Activated CD8-positive, alpha-beta memory T cell treated with anti-CD3 and anti-CD28 coated beads for 48 hours (primary cell): ENCODE results near the gene DDR2.

Experiments used
- DNase-seq, 3 experiments: peaks; one replicate each; pipeline ENCODE4 v3.0.0-alpha.2; 2020; ENCODE audit warnings: low read depth in 2 of 3, low spot score in 2 of 3

Gene DDR2

DNA sequence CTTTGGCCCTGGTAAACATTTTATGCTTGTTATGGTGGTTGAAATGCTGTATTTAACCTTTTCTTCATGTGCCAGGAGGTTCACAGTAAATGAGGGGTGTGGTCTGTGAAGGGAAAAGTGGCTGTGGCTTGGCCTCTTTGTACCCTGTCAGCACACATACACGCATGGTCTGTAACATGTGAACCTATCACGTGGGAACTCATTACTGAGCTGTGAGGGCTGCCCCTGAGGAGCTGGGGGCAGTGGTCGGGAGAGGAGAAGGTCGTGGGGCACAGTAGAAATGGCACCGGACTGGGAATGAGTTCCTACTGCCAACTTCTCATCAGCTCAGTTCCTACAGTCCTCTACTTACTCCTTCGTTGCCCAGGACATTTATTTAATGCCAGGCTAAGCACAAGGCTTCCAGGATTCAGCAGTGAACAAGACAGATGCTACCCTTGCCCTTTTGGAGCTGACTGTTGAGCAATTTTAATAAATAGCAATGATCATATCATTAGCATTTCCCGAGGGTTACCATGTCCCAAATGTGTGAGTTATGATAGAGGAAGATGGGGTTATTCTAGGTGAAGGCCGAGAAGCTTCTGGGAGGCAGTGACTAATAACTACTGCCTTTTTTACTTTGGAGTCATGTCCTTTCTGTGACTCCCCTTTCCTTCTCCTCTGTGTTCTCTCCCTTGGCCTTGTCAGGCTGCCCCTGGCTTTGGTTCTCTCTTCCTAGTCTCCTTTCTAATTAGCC, 38.8 kb downstream of the DDR2 start:
- no peak for DNase-seq

DNA sequence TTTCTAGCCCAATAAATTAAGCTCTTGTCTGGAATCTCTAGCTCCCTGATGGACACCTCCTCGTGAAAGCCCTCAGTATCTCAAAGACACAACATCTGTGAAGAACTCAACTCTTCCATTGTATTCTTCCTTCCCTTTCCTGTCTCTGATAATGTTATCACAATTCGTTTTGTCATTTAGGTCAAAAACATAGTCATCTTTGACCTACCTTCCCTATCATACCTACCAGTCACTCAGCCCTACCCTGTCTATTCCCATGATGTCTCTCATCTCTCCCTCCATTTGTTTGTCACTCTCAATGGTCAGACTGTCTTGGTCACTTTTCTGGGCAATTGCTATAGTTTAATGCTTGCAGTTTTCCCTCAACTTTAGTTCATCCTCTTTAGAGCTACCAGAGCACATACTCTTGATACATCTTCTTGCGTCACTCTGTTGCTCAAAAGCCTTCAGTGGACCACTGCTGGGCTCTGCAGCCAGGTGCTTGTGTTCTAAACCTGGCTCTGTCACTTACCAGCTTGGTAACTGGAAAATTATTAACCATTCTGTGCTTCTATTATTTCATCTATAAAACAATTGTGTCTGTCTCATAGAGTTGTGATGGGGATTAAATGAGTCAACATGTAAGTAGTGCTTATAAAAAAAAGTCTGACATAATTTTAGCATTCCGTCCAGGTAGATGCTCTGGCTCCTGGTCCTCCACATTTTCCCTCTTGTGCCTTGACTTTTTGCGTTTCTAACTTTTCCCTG, 39.6 kb downstream of the DDR2 start:
- no peak for DNase-seq

DNA sequence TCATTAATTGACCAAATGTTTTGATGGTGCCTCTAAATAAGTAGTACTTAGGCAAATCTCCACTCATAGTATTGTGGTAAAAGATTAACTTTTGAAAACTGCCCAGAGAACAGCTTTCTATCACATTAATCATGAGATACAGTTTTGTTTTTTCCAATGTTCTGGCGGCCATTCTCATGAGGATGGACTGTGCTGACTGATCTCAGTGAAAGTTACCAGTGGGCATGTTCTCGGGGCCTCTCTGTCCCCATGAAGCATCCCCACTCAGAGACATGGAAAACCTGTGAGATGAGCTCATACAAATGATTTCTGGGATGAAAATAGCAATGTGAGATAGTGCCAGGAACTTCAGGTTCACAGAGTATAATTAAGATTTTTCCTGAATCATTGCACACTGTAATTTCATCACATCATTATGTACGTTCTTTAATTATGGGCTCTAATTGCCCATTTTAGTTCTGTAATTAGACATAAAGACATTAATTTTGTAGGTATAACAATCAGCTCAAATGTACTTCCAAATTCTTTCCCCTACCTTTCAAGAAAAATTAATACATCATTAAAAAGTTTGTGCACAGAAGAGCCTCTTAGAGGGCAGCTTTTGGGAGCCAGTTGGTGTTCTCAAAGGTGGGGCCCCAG, 40.5 kb downstream of the DDR2 start:
- DNase-seq = no peak

DNA sequence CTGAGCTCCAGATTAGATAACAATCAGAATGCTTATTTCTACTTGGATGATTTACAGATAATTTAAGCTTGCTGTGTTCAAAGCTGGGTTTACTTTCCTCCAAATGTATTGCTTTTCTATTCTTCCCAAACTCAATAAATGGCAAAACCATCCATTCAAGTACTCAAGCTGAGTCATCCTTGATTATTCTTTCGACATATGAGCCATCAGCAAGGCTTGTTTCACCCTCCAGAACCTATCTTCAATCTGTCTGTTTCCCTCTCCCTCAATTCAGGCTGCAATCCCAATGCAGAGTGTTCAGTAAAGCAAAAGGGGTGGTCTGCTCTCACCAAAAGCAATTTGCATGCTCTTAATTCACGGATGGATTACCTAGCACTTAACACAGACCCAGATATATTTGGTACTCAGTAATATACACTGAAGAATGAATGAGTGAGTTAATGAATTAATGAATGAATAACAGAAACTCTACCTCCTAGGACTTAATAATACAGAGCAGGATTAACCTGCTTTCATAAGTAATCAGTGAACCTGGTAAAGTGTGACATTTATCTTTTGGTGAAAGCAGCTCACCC, 41.9 kb downstream of the DDR2 start:
- DNase-seq = no peak

DNA sequence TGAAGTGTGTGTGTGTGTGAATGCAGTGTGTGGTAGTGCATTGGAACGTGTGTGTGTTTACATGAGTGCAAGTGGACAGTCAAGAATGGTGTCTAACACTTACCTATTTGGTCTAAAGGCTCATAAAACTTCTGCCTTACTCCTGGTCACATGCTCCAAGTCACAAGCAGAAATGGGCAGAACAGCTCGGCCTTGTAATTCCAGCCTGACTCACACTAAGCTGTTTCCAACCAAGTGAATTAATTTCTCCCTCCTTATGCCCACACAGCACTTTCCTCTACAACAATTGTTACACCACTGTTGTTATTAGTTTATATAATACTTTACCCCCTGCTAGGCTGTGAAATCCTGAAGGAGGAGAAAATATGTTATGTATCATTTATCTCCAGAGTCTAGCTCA, 43.8 kb downstream of the DDR2 start:
- no peak for DNase-seq

DNA sequence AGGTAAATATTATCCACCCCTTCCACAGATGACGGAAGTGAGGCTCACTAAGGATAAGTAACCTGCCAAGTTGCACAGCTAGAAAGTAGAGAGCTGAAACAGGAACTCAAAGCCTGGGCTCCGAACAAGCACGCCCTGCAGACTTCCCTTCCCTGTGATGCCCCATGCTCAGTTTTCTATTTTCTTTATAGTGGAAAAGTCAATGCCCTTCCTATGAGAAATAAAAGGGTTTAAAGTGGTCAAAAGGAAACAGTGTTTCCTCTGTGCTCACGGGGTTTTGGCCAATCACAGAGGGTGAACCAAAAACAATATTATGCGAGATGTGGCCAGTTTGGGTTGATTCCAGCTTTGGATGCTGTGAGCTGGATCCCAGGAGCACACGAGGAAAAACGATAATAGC, 44.5 kb downstream of the DDR2 start:
- DNase-seq = no peak

DNA sequence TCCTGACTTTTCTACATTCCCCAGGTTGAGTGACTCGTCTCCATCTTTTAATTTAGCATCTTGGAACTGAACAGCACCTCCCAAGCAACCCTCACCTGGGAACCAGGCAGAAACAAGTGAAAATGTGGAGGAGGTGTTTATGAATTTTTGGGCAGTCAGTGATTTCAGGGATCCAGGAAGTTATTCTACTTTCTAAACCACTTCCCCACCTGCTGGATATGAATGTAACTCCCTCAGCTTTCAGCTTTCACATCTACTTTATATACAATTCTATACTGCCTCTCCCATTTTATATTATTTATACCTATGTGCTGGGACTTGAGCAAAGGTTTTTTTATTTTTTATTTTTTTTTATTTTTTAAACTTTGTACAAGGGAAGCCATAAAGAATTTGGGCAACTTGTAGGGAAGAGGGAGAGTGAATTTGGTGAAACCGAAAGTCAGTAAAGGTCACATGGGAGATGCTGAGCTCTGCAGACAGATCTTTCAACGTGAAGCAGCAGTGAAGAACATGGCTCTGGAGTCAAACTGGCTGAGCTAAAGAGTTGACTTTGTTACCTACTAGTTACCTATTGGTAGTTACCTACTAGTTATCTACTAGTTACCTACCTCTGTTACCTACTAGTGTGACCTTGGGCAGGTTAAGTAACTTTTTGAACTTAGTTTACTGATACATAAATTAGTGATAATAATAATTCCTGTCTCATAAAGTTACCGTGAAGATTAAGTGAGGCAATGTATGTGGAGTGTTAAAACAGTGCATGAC, 45.5 kb downstream of the DDR2 start:
- no peak for DNase-seq

DNA sequence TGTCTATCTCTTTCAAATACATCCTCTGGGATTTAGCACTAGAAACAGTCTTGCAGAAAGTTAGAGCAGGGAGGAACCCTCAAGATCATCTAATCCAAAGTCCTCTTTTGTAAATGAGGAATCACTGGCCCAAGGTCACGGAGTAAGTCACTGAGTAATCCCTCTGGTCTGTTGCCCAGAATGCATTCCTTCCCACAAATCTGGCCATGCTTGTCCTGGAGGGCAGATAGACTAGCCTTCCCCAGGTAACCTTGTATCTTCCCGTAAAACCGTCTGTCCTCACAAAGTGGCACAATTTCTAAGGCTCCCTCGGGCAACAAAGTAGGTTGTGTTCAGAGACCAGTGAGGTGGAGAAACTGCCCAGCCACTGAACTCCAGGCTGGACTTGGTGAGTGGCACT, 46.2 kb downstream of the DDR2 start:
- no peak for DNase-seq

DNA sequence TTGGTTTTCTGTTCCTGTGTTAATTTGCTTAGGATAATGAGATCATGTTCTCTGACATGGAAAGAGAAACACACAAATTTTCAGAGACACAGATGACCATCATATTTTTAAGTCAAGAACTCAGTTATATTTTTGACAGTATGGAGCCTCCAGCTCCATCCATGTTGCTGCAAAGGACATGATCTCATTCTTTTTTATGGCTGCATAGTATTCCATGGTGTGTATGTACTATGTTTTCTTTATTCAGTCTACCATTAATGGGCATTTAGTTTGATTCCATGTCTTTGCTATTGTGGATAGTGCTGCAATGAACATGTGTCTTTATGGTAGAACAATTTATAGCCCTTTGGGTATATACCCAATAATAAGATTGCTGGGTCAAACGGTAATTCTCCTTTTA, 47.0 kb downstream of the DDR2 start:
- DNase-seq = no peak

DNA sequence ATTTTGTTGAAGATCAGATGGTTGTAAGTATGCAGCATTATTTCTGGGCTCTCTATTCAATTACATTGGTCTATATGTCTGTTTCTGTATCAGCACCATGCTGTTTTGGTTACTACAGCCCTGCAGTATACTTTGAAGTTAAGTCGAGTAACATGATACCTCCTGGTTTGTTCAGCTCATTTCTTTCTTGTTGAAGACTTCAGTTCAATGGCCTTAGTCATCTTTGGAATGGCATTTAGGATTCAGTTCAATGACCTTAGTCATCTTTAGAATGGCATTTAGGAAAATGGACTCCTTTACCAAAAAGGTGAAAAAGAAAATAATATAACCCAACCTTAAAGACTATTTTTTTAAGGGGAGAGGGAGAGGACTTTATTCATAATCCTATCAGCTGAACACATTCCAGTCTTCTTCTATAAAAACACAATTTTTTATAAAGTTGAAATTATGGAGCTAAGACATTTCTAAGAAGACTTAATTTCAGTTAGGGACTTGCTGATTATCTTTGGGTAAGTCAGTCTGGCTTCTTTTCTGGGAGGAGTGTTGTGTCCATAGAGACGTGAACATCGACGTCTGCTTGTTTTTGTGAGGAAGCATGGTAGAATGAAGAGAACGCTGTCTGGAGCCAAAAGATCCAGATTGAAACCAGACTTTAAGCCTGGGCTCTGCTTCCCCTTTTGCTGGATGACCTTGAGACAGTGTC, 48.3 kb downstream of the DDR2 start:
- DNase-seq = no peak

DNA sequence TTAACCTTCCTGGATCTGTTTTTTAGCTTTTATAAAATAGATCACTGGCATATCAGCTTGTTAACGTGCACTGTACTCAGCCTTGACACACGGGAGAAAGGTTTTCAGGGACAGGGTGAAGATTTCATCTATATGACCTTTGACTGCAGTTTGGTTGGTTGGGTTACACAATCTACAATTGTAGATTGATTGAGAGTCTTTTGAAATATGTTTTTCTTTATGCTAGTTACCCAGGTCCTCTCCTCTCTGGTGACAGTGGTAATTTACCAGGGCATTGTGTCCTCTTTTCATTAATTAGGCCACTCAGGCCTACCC, 48.8 kb downstream of the DDR2 start:
- DNase-seq = no peak

DNA sequence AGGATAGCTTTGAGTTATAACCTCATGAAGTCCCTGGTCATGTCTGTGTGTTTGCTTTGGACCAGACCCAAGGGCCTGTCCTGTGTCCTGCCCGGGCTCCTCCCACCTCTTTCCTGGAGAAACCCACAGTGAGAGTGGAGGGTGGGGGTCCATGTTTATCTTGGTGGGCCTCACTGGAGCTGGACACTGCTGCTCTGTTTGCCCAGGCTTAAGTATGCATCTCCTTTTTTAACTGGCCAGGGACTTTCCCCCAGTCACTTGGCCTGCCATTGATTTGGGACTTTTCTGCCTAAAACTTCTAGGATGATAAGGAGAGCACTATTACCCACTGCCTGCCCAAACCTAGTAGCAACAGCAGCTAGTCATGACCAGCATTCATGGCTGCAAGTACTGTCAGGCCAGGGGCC, 49.8 kb downstream of the DDR2 start:
- no peak for DNase-seq

DNA sequence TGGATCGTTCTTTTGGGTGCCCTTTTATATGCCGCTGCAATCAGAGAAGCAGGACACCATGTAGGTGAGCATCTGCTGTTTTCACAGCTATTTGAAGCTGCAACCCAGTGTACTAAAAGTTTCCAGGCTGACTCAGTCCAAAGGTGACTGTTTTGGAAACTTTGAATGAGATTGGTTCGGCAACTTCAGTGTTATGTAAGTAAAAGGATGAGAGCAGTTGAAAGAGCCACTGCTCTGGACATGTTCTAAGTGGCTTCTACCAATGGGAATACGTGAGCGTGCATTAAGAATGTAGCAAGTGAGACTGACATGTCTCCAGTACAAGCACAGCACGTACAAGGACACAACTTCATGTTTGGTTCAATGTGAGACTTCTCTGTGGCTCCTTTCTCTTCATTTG, 55.6 kb downstream of the DDR2 start:
- no peak for DNase-seq

DNA sequence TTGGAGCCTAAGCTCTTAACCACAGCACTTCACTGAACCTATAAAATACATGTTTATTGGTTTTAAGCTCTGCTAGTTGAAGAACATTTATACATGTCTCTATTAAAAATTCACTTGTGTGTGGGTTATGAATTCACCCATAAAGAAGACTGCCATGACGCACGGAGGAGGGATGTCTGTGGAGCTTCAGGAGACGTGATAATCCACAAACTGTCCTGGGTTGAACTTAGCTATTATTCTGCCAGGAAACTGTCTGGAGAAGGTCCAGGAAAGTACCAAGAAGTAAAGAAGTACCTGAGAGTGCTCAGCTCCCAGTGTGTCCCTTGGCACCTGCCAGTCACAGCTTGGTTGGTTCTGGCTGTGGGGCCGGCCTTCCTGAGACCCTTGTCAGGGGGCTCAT, 56.3 kb downstream of the DDR2 start:
- DNase-seq = no peak

DNA sequence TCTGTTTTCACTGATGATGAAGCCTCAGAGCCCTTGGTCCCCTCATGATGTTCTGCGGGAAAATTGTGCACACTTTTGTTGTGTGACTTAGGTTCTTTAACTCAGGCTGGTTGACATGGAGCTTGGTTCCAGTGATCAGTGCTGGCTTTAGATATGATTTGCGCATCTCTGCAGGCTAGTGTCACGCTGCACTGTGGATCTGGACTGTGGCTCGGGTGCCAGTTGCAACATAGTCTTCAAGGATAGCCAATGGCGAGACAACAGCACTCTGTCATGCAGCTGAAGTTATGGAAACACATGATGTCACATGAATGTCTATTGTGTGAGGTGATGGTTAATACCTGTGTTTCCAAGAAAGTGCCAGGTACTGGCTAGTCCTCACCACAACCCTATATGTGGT, 56.7 kb downstream of the DDR2 start:
- DNase-seq = no peak

DNA sequence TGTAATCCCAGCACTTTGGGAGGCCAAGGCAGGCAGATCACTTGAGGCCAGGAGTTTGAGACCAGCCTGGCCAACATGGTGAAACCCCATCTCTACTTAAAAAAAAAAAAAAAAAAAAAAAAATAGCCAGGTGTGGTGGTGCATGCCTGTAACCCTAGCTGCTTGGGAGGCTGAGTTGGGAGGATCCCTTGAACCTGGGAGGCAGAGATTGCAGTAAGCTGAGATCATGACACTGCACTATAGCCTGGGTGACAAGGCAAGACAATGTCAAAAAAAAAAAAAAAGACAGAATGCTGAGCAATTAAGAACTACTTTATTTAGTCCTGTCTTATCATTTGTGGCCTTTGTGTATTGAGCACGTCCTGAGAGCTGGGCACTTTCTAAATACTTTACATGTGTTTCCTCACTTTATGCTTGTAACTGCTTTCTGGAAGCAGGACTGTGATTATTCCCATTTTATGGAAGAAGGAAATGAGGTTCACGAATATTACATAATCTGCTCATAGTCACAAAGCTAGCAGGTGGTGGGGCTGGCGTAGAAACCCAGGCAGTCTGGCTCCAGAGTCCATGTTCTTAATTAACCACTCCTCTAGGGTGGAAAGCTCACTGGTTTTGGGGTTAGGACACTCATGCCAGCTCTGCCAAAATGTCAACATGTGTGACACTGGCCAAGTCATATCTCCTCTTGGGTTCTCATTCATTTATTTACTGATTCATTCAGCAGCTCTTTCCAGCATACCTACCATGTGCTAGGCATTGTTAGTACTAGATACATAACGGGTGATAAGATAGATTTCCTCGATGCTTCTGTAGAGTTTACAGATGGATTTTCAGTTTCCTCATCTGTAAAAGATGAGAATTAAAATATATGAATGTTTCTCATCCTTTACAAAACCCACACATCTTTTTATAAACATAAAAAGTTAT, 57.7 kb downstream of the DDR2 start:
- no peak for DNase-seq

DNA sequence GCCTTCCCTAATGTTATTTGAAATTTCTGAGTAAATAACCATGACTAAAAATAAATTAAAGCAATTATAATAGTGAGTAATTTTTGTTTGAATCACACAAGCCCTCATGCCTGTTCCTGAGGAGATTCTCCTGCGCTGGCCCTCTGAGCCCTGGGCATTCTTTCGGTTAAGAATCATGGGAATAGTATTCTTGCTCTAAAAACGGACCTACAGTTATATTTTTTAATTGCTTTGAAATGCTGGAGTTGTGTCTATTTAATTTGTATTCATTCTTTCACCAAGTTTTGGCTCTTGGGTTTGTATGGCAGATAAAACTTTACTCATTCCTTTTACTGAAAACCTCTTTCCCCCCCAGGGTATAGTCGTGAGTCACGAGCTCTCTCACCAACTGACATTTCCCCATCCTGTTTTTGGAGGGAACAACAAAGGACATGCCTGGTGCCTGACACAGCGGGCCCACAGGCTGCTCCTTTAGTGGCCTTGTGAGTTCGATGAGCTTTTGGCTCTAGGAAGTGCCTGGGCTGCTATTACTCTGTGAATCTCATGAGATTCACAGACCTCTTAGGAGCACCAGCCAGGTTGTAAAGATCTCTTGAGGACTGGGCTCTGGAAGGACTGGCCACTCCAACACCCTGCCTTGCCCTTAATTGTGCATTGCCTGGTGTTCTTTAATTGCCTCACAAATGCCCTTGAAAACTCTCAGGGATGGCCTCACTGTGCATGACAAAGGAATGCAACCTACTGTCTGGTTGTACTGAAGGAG, 58.6 kb downstream of the DDR2 start:
- no peak for DNase-seq

DNA sequence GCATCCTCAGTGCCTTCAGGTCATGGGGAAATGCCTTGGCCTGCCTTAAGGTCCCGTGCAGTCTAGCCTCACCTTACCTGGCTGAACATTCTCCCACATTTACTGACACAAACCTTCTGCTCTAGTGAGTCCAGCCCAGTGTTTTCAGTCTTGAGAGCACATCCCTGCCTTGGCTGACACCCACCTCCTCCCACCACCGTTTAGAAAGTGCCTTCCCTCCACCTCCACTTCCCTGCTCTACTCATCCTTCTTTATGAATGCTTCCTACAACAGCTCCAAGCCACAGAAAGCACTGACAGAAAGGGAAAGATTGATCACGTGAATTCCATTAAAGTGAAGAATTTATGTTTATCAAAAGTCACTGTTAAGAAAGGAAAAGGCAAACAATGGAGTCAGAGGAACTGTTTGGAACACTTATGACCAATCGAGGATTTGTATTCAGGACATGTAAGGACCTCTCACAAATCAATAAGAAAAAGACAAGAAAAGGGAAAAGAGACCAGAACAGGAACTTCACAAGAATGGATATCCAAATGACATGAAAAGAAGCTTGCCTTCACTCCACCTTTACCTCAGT, 59.8 kb downstream of the DDR2 start:
- DNase-seq = no peak

DNA sequence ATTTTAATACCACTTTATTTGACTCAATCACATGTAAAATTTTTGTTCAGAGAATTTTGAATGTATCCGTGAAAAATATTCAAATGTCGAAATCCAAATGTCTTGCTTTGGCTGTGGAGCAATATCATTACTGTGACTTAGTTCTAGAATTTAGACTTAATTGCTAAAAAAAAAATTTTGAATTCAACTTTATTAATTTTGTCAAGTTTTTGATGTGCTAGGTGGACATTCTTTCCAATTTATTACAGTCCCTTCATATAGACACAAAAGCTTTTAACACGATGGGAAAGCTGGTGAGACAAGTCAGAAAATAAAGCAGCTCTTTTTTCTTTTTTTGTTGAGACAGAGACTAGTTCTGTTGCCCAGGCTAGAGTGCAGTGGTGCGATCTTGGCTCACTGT, 62.6 kb downstream of the DDR2 start:
- no peak for DNase-seq
